IgD-negative memory B cell (primary cell): Measurements from ENCODE around the gene EXPH5. TPM values are rescaled to one million over a fixed set of nuclear protein-coding genes. Genes with fewer than 3 reads are reported as not detected.
A peak's percentile ranks its signal among the peaks of the same experiment; 100 is the strongest.
"Not testable (repeated sequence)": the region's sequence is repeated elsewhere in the genome, so short reads cannot be mapped to it uniquely, and the experiment has no call there.

Experiments
- H3K27ac Mint-ChIP-seq, 3 donors: one replicate each; pipeline ENCODE4 v1.8.0; 2020 to 2022; ENCODE audit warnings: mild to moderate bottlenecking in 3 of 3, mixed read lengths in 3 of 3, moderate library complexity in 1 of 3
- H3K27me3 Mint-ChIP-seq: one replicate; pipeline ENCODE4 v1.8.0; 2021; ENCODE audit warnings: mixed read lengths
- H3K36me3 Mint-ChIP-seq: one replicate; pipeline ENCODE4 v1.8.0; 2020; ENCODE audit warnings: mild to moderate bottlenecking, mixed read lengths
- H3K4me1 Mint-ChIP-seq, 3 donors: one replicate each; pipeline ENCODE4 v1.8.0; 2020 to 2022; ENCODE audit warnings: mixed read lengths in 3 of 3, mild to moderate bottlenecking in 1 of 3
- H3K4me3 Mint-ChIP-seq, 4 donors: one replicate each; pipeline ENCODE4 v1.8.0; 2020 to 2022; ENCODE audit warnings: mild to moderate bottlenecking in 4 of 4, mixed read lengths in 4 of 4, moderate library complexity in 3 of 4
- H3K9me3 Mint-ChIP-seq, 3 donors: one replicate each; pipeline ENCODE4 v1.8.0; 2020 to 2021; ENCODE audit warnings: mixed read lengths in 3 of 3, mild to moderate bottlenecking in 1 of 3
- polyA plus RNA-seq: library from polyadenylated mRNA; unstranded; fragments of 300-500 nt; fragmentation: Illumina TruSeq; gene quantifications from one replicate; pipeline ENCODE4 v1.2.3, GENCODE V29; 2021

The EXPH5 gene
- polyA plus RNA-seq, 1 donor from 2014 or later = 0.05 TPM

DNA sequence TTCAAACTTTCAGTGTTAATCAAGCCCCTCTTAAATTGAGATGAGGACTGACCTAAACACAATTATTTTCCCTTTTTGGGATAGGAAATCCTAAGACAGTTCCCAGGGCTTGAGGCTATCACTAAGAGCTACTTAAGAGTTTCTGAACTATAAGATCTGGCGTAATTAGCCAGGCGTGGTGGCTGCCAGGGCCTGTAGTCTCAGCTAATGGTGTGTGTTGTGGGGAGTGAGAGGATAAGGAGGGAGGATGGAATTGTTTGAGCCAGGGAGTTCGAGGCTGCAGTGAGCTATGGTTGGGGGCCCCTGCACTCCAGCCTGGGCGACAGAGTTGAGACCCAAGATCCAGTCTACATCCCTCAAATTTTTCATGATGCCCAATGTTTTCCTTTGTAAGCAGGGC, 23.5 kb upstream of the EXPH5 start:
- Mint-ChIP-seq H3K36me3 (no peaks in the 10 kb centered on the region), H3K27ac (no peak overlapping the region), H3K4me3 (no peak overlapping the region), H3K9me3 (no peaks in the 10 kb centered on the region), H3K27me3 (peaks cover 13% of the 10 kb centered on the region), H3K4me1 (peaks cover 0 to 1% (median 0%) of the 10 kb centered on the region in 3 donors)

DNA sequence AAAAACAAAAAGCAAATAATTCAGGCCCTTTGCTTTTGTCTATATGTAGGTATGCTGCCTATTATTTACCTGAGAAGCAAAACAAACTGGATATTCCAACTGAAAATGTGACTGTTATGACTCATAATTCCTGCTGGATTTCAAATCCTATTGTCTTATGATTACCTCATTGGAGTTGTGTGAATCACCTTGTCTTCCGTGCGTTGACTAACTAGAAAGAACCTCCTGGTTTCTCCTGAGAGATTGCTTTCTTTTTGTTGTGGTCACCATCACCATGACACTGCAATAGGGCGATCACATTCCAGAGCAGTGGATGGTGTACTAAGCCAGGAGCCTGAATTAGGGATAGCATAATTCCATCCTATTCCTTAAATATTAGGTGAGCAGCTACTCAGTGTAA, 23.0 kb upstream of the EXPH5 start:
- H3K9me3 Mint-ChIP-seq = no peaks in the 10 kb centered on the region
- no peak overlapping the region for H3K4me3 Mint-ChIP-seq

DNA sequence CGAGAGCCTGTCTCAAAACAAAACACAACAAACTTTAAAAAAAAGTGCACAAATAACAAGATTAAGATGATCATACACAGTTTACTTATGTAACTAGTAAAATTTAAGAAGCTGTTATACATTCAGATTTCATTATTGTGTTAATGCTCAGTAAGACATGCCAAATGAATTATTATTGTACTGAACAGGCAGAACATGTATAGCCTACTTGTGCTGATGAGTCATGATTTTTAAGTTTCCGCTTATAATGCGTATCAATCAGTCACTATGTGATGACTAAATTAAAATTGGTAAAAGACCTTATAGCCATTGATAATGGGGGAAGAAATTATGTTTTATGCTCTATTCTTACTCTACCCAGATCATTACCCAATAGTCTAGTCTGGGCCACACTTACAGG, 20.5 kb upstream of the EXPH5 start:
- no peak overlapping the region for H3K27ac Mint-ChIP-seq
- peaks cover 5% of the 10 kb centered on the region for H3K27me3 Mint-ChIP-seq
- no peak overlapping the region for H3K4me3 Mint-ChIP-seq
- H3K36me3 Mint-ChIP-seq = no peaks in the 10 kb centered on the region
- no peaks in the 10 kb centered on the region for H3K4me1 Mint-ChIP-seq
- no peaks in the 10 kb centered on the region for H3K9me3 Mint-ChIP-seq

More for the DNA sequence above, 23.0 kb upstream of the EXPH5 start:
- peaks cover 10% of the 10 kb centered on the region for H3K27me3 Mint-ChIP-seq
- no peak overlapping the region for H3K27ac Mint-ChIP-seq
- no peaks in the 10 kb centered on the region for H3K36me3 Mint-ChIP-seq
- H3K4me1 Mint-ChIP-seq = peaks cover 0 to 1% (median 0%) of the 10 kb centered on the region in 3 donors

DNA sequence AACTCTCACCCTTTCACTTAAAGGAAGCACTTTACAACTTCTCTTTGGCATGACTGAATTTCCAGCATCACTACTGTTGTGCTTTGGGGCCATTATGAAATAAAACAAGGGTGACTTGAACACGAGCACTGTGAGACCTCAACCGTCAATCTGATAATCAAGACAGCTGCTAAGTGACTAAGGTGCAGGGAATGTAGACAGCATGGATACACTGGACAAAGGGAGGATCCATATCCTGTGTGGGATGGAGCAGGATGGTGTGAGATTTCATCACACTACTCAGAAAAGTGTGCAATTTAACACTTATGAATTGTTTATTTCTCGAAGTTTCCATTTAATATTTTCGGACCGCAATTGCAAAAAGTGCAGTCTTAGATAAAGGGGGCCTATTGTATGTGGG, 16.1 kb upstream of the EXPH5 start:
- H3K27ac Mint-ChIP-seq = no peak overlapping the region
- H3K9me3 Mint-ChIP-seq = no peaks in the 10 kb centered on the region
- peaks cover 1% of the 10 kb centered on the region for H3K27me3 Mint-ChIP-seq
- H3K36me3 Mint-ChIP-seq = no peaks in the 10 kb centered on the region
- no peak overlapping the region for H3K4me3 Mint-ChIP-seq
- peaks cover 0 to 1% (median 0%) of the 10 kb centered on the region in 3 donors for H3K4me1 Mint-ChIP-seq

DNA sequence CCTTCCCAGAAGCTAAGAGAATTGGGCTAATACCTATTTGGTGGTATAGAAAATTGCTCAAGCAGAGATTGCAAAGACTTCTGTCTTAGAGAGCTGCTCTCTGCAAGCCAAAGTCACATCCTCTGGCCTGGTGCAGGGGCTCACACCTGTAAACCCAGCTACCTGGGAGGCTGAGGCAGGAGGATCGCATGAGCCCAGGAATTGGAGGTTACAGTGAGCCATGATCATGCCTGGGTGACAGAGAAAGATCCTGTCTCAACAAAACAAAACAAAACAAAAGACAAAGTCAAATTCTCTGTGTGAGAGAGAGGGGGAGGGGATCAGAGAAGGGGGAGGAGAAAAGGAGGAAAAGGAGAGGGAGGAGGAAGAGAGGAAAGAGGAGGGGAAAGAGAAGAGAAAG, 15.0 kb upstream of the EXPH5 start:
- H3K27ac Mint-ChIP-seq = peak overlapping the region in 1 of 3 donors; percentile 50
- peaks cover 4% of the 10 kb centered on the region for H3K27me3 Mint-ChIP-seq
- H3K4me3 Mint-ChIP-seq = no peak overlapping the region
- H3K36me3 Mint-ChIP-seq = no peaks in the 10 kb centered on the region
- H3K9me3 Mint-ChIP-seq = no peaks in the 10 kb centered on the region
- H3K4me1 Mint-ChIP-seq = peaks cover 0 to 1% (median 0%) of the 10 kb centered on the region in 3 donors

DNA sequence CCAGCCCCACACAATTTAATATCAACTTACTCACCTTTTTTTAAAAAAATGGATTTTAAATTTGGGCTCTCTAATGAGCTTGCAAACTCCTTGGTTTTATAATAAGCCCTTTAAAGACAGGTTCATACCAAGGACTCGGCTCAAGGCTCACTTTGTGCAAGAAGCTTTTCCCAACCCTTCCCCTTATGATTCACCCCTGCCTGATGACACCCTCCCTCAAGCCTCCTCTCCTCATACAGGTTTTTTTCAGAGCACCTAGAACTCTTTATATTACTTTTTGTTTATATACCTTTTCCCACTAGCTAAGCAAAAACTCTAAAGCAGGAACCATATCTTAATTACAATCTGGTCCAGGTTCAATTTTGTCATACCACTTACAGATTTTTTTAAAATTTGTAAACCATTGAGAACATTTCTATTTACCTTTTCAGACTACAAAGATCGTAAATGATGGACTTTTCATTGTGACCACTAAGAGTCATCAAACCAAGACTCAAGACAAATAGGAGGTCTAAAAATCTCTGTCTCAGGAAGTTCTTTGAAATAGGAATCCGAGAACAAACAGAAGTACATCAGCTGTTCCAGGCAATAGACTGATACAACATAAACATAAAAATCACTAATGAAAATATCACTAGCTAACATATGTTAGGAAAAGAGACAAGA, 13.1 kb upstream of the EXPH5 start:
- peaks cover 10% of the 10 kb centered on the region for H3K27me3 Mint-ChIP-seq
- no peak overlapping the region for H3K27ac Mint-ChIP-seq
- no peak overlapping the region for H3K4me3 Mint-ChIP-seq
- no peaks in the 10 kb centered on the region for H3K9me3 Mint-ChIP-seq
- H3K36me3 Mint-ChIP-seq = no peaks in the 10 kb centered on the region
- peaks cover 0 to 1% (median 0%) of the 10 kb centered on the region in 3 donors for H3K4me1 Mint-ChIP-seq

DNA sequence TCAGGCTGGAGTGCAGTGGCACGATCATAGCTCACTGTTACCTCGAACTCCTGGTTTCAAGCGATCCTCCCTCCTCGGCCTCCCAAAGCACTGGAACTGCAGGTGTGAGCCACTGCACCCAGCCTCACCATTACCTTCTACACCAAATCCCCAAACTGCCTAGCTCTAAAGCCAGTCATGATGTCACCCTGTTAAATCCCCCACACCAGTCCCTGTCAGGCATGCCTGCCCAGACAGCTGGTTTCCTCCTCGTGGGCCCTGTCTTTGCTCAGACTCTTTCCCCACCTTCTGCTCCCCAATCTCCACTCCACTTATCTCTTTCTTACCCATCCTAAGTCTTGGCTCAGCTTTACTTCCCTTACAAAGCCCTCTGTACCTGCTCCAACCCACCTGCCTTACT, 12.5 kb upstream of the EXPH5 start:
- Mint-ChIP-seq H3K4me3 (no peak overlapping the region), H3K4me1 (peaks cover 0 to 1% (median 0%) of the 10 kb centered on the region in 3 donors), H3K27me3 (peaks cover 10% of the 10 kb centered on the region), H3K27ac (no peak overlapping the region), H3K36me3 (no peaks in the 10 kb centered on the region), H3K9me3 (no peaks in the 10 kb centered on the region)

DNA sequence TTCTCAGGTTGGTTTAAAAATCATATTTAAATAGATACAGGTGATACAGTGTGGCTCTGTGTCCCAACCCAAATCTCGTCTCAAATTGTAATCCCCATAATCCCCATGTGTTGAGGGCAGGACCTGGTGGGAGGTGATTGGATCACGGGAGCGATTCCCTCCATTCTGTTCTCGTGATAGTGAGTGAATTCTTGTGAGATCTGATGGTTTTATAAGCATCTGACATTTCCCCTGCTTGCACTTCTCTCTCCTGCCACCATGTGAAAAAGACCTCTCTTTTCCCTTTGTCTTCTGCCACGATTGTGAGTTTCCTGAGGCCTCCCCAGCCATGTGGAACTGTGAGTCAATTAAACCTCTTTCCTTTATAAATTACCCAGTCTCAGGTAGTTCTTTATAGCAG, 9.2 kb upstream of the EXPH5 start:
- H3K9me3 Mint-ChIP-seq, H3K27ac Mint-ChIP-seq, H3K36me3 Mint-ChIP-seq, H3K4me3 Mint-ChIP-seq, H3K4me1 Mint-ChIP-seq: not testable (repeated sequence)
- peaks cover 10% of the 10 kb centered on the region for H3K27me3 Mint-ChIP-seq

DNA sequence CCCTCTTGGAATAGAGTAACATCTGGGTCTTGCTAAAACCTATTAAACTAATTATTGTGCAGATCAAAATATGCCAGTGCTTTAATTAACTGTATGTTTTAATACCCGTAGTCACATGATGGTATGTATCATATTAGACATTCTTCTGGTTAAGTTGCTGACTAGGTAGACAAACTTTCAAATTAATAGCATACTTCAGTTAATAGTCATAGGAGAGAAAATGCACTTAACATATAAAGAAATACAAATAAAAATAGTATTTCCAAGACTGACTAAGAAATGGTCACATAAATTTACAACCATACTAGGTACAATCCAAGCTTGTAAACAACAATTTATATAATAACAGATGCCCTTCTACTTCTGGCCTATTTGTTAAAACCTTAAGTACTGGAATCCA, 7.6 kb upstream of the EXPH5 start:
- Mint-ChIP-seq H3K27me3 (peaks cover 15% of the 10 kb centered on the region), H3K4me3 (no peak overlapping the region), H3K36me3 (no peaks in the 10 kb centered on the region), H3K27ac (no peak overlapping the region), H3K4me1 (peaks cover 0 to under 1% (median 0%) of the 10 kb centered on the region in 3 donors), H3K9me3 (no peaks in the 10 kb centered on the region)

DNA sequence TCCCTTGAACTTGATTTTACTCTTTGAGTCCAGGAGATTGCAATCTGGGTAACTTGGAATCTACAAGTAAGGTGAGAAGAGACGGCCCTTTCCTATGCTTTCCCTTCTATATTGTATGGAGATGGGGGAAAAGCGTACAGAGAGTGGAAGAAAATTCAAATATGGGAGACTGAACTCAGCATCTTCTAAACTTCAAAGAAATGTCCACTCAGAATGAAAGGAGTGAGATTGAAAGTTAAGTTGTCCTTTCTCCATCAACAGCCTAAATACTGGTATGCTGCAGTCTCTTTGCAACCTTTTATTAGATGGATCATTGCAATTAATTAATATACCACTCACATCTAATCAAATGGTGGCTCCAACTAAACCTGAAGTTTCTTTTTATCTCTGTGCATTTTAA, 6.4 kb upstream of the EXPH5 start:
- Mint-ChIP-seq H3K36me3 (no peaks in the 10 kb centered on the region), H3K9me3 (no peaks in the 10 kb centered on the region), H3K27me3 (peaks cover 24% of the 10 kb centered on the region), H3K4me3 (no peak overlapping the region), H3K4me1 (no peaks in the 10 kb centered on the region), H3K27ac (no peak overlapping the region)

DNA sequence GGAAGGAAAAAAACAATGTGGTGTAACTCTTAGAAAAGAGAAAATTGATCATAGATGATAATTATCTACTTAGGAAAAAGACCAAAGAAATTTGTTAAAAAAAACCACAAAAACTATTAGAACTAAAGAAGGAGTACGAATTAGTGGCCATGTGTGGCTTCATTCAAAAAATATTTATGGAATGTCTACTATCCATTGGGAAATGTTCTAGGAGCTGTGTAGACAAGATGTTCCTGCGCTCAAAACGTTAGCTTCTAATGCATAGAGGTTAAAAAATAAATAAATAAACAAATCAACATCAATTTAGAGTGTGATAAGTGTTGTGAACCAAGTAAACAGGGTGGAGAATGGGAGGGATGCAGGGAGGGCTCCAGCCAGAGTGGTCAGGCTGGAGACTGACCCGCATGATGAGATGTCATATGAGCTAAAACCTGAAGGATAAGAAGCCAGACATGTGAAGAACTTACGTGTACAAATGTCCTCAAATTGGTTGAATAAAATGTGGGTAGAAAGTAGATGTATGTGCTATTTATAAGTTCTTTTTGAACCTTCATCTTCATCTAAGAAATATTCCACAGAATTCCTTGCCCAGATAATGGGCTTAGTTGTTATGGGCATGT, 4.3 kb upstream of the EXPH5 start:
- Mint-ChIP-seq H3K9me3 (no peaks in the 10 kb centered on the region), H3K27me3 (peaks cover 28% of the 10 kb centered on the region), H3K4me3 (no peak overlapping the region), H3K27ac (no peak overlapping the region), H3K4me1 (peaks cover 8 to 9% (median 9%) of the 10 kb centered on the region in 3 donors), H3K36me3 (peaks cover 2% of the 10 kb centered on the region)

DNA sequence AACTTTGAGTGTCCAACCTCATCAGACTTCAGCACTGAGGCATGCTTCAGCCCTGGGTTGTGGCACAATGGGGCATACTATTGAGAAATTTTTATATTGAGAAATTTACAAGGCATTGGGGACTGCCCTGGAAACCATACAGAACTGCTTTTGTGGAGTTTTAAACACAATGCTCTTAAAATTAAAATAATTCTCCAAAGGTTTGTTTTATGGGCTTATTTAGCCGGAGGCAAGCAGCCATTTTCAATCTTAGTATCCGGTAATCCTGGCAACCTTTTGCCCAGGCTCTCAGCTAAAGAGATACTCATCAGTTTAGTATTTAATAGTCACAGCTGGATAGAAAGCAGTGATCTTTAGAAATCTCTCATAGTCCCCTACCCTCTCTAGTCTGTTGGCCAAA, 3.1 kb upstream of the EXPH5 start:
- peaks cover 2% of the 10 kb centered on the region for H3K36me3 Mint-ChIP-seq
- no peak overlapping the region for H3K27ac Mint-ChIP-seq
- peaks cover 8 to 14% (median 9%) of the 10 kb centered on the region in 3 donors for H3K4me1 Mint-ChIP-seq
- H3K4me3 Mint-ChIP-seq = no peak overlapping the region
- peaks cover 28% of the 10 kb centered on the region for H3K27me3 Mint-ChIP-seq
- no peaks in the 10 kb centered on the region for H3K9me3 Mint-ChIP-seq

DNA sequence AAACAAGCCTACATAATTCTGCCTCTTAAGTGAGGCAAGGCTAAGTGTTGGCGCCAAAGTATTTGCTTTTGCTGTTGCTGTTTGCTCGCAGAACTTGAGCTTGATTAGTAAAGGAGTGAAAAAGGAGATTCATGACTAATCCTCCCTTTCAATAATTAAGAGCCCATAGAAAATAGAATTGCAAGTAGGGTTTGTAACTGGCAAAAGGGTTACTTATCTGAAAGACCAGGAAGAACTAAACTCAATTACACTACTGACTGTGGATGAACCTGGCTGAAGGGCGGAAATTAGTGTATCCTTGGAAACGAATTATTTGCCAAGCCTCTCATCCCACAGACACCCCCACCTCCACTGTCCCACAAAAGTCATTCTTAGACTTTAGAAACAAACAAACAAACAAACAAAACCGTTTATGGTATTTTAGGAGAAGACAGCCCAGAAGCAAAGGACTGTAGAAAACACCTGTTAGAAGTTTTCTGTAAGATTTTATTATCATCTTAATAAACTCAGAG, 411 bp upstream of the EXPH5 start:
- H3K9me3 Mint-ChIP-seq = no peaks in the 10 kb centered on the region
- H3K4me1 Mint-ChIP-seq = peaks cover 8 to 14% (median 9%) of the 10 kb centered on the region in 3 donors
- peaks cover 2% of the 10 kb centered on the region for H3K36me3 Mint-ChIP-seq
- H3K27me3 Mint-ChIP-seq = peaks cover 28% of the 10 kb centered on the region
- no peak overlapping the region for H3K27ac Mint-ChIP-seq
- H3K4me3 Mint-ChIP-seq = peak overlapping the region; percentile 94 to 99 (median 96)

DNA sequence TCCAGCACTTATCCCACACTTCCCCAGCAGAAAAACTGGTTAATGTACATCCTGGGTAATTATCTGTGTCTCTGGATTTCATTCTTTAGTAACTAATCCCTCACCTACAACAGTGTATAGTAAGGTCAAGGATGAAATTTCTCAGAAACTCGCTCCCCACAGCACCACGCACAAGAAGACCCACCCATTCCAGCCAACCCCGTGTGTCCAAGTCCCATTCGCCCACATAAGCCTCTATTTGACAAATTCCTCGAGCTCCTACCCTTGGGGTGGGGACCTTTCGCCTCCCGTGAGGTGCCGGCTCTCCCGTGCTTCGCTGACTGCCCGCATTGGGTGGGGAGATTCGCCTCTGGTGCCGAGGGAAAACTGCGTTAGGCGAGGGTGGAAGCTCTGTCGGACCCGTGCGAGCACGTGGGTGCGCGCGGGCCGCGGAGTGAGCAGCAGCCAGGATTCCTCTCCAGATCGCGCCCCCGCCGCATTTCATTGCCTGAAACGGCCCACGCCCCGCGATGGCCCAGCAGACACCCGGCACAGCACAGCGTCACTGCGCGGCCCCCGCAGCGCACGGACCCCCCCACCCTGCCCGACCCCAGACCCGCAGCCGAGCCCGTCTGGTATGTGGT, 866 bp downstream of the EXPH5 start:
- peak overlapping the region; percentile 90 to 99 (median 94) for H3K4me3 Mint-ChIP-seq
- H3K4me1 Mint-ChIP-seq = peaks cover 8 to 14% (median 9%) of the 10 kb centered on the region in 3 donors
- H3K36me3 Mint-ChIP-seq = peaks cover 3% of the 10 kb centered on the region
- H3K27me3 Mint-ChIP-seq = peaks cover 28% of the 10 kb centered on the region
- no peaks in the 10 kb centered on the region for H3K9me3 Mint-ChIP-seq
- peak overlapping the region in 1 of 3 donors; percentile 91 for H3K27ac Mint-ChIP-seq

DNA sequence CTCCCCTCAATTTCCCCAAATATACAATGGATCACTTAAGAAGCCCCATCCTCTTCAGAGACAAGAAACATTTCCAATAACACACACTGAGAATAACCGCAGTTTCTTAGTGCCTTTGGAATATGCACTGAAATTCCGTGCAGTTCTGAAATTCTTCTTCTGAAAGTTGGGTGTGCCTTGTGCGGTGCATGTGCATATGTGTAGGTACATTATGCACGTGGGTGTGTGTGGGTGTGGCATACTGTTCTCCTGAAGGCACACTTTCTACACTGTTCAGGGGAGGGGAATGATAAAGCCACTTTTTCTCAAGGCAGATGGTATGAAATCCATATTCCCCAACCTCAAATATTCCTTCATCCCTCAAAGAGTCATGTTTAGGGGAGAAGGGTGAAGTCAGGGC, 1.7 kb downstream of the EXPH5 start:
- H3K36me3 Mint-ChIP-seq = peaks cover 3% of the 10 kb centered on the region
- H3K4me3 Mint-ChIP-seq = peak overlapping the region; percentile 27 to 99 (median 92)
- no peaks in the 10 kb centered on the region for H3K9me3 Mint-ChIP-seq
- peaks cover 9 to 14% (median 11%) of the 10 kb centered on the region in 3 donors for H3K4me1 Mint-ChIP-seq
- peaks cover 26% of the 10 kb centered on the region for H3K27me3 Mint-ChIP-seq
- H3K27ac Mint-ChIP-seq = no peak overlapping the region
